ENCODE data around the gene ENKD1. TPM values are rescaled to one million over a fixed set of nuclear protein-coding genes. Genes with fewer than 3 reads are reported as not detected.

Gene ENKD1
- total RNA-seq, 2 donors from 2014 or later = 20.6 to 29.1 TPM

GRCh38 chr16:67704110-67704509, 37.6 kb upstream of the ENKD1 start:
- intact Hi-C loops (cut with DNase I) = no loop called here

GRCh38 chr16:67703626-67704025, 37.1 kb upstream of the ENKD1 start:
- Histone ChIP-seq H3K9me3 (no peaks in the 10 kb centered on the region), H3K4me3 (no peak overlapping the region), H3K4me1 (replicated peaks) (no peaks in the 10 kb centered on the region), H3K27ac (no peak overlapping the region), H3K27me3 (replicated peaks; ENCODE audit: insufficient read depth) (no peaks in the 10 kb centered on the region), H3K36me3 (no peaks in the 10 kb centered on the region)
- intact Hi-C loops (cut with DNase I) = no loop called here
- TF ChIP-seq CTCF (IDR thresholded peaks at IDR 0.05) (no peak), POLR2A (IDR thresholded peaks at IDR 0.05) (no peak), POLR2AphosphoS5 (IDR thresholded peaks at IDR 0.05) (no peak)
- 75% methylated on average over 2 of the region's 2 CpGs for WGBS
- no peak for DNase-seq (ENCODE audit: low spot score)

More at GRCh38 chr16:67704110-67704509, 37.6 kb upstream of the ENKD1 start:
- WGBS = 76% methylated on average over 5 of the region's 5 CpGs
- no peaks in the 10 kb centered on the region for H3K27me3 ChIP-seq (replicated peaks; ENCODE audit: insufficient read depth)
- DNase-seq (ENCODE audit: low spot score) = no peak
- no peaks in the 10 kb centered on the region for H3K36me3 ChIP-seq
- no peaks in the 10 kb centered on the region for H3K9me3 ChIP-seq
- no peak overlapping the region for H3K27ac ChIP-seq
- TF ChIP-seq POLR2A (IDR thresholded peaks at IDR 0.05) (no peak), POLR2AphosphoS5 (IDR thresholded peaks at IDR 0.05) (no peak), CTCF (IDR thresholded peaks at IDR 0.05) (no peak)
- H3K4me1 ChIP-seq (replicated peaks) = no peaks in the 10 kb centered on the region
- H3K4me3 ChIP-seq = no peak overlapping the region

GRCh38 chr16:67702130-67702529, 35.6 kb upstream of the ENKD1 start:
- Histone ChIP-seq H3K4me3 (no peak overlapping the region), H3K36me3 (no peaks in the 10 kb centered on the region), H3K27me3 (replicated peaks; ENCODE audit: insufficient read depth) (no peaks in the 10 kb centered on the region), H3K9me3 (no peaks in the 10 kb centered on the region), H3K4me1 (replicated peaks) (no peaks in the 10 kb centered on the region), H3K27ac (no peak overlapping the region)
- intact Hi-C loops (cut with DNase I) = no loop called here
- DNase-seq (ENCODE audit: low spot score) = no peak
- TF ChIP-seq POLR2A (IDR thresholded peaks at IDR 0.05) (no peak), POLR2AphosphoS5 (IDR thresholded peaks at IDR 0.05) (no peak), CTCF (IDR thresholded peaks at IDR 0.05) (no peak)
- 89% methylated on average over 4 of the region's 4 CpGs for WGBS

- Histone ChIP-seq H3K4me1 (replicated peaks) (no peaks in the 10 kb centered on the region), H3K9me3 (no peaks in the 10 kb centered on the region), H3K27ac (no peak overlapping the region), H3K4me3 (no peak overlapping the region), H3K36me3 (no peaks in the 10 kb centered on the region), H3K27me3 (replicated peaks; ENCODE audit: insufficient read depth) (no peaks in the 10 kb centered on the region)
- TF ChIP-seq CTCF (IDR thresholded peaks at IDR 0.05) (no peak), POLR2A (IDR thresholded peaks at IDR 0.05) (no peak), POLR2AphosphoS5 (IDR thresholded peaks at IDR 0.05) (no peak)
- WGBS = 100% methylated on average over 1 of the region's 1 CpG
- intact Hi-C loops (cut with DNase I) = no loop called here
- DNase-seq (ENCODE audit: low spot score) = no peak
These were observed 34.9 kb upstream of the ENKD1 start for GRCh38 chr16:67701420-67701819.

- Histone ChIP-seq H3K4me1 (replicated peaks) (no peaks in the 10 kb centered on the region), H3K27ac (no peak overlapping the region), H3K9me3 (no peaks in the 10 kb centered on the region), H3K36me3 (no peaks in the 10 kb centered on the region), H3K27me3 (replicated peaks; ENCODE audit: insufficient read depth) (no peaks in the 10 kb centered on the region), H3K4me3 (no peak overlapping the region)
- DNase-seq (ENCODE audit: low spot score) = no peak
- WGBS = 98% methylated on average over 7 of the region's 7 CpGs
- no peak for TF ChIP-seq CTCF (IDR thresholded peaks at IDR 0.05)
- intact Hi-C loops (cut with DNase I) = no loop called here
These were observed 32.7 kb upstream of the ENKD1 start for GRCh38 chr16:67699265-67699664.

Data from prostate gland (tissue), 2 donors.